ENCODE results near the gene KANK4.

The KANK4 gene

GRCh38 chr1:62260688-62261087, 58.5 kb downstream of the KANK4 start:
- H2AFZ ChIP-seq (ENCODE audit: low read depth): no peak overlapping the region
- no peak for TF ChIP-seq CTCF (conservative IDR thresholded peaks at IDR 0.05; ENCODE audit: low read depth, low read length)
- no peak overlapping the region for H3K27ac ChIP-seq

DNA sequence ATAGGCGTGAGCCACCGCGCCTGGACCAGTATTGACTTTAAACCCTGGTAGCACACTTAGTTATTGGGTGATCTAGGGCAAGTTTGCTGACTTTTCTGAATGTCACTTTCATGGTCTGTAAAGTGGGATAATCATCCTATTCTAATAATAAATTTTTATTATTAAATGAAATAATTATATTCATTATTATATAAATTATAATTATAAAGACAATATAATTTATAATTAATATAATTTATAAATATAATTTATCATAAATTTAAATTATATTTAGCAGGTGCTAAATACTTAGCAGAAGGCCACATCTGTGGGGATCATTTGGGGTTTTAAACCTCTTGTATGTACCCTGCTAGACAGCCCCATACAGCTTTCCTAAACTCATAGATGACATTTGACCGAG, 59.7 kb downstream of the KANK4 start:
- H3K4me3 ChIP-seq (IDR thresholded peaks at IDR 0.05; ENCODE audit: insufficient read depth, low read depth, low read length): no peak overlapping the region
- no peak overlapping the region for H3K27ac ChIP-seq
- no peaks in the 10 kb centered on the region for H3K79me2 ChIP-seq (ENCODE audit: insufficient read depth, low read depth)
- H3K4me2 ChIP-seq: no peak overlapping the region
- H3K36me3 ChIP-seq (ENCODE audit: insufficient read depth): no peaks in the 10 kb centered on the region
- H3K27me3 ChIP-seq (ENCODE audit: insufficient read depth, low read depth): no peaks in the 10 kb centered on the region
- no peak for TF ChIP-seq CTCF (conservative IDR thresholded peaks at IDR 0.05; ENCODE audit: low read depth, low read length)
- H2AFZ ChIP-seq (ENCODE audit: low read depth): no peak overlapping the region
- H3K9ac ChIP-seq: no peak overlapping the region
- no peaks in the 10 kb centered on the region for H3K4me1 ChIP-seq (ENCODE audit: low read depth, poor library complexity, severe bottlenecking)
- H4K20me1 ChIP-seq (ENCODE audit: insufficient read depth): no peaks in the 10 kb centered on the region

More at GRCh38 chr1:62260688-62261087, 58.5 kb downstream of the KANK4 start:
- Histone ChIP-seq H3K9ac (no peak overlapping the region), H3K36me3 (ENCODE audit: insufficient read depth) (no peaks in the 10 kb centered on the region), H3K79me2 (ENCODE audit: insufficient read depth, low read depth) (no peaks in the 10 kb centered on the region), H3K4me2 (no peak overlapping the region), H4K20me1 (ENCODE audit: insufficient read depth) (no peaks in the 10 kb centered on the region), H3K27me3 (ENCODE audit: insufficient read depth, low read depth) (no peaks in the 10 kb centered on the region), H3K4me1 (ENCODE audit: low read depth, poor library complexity, severe bottlenecking) (no peaks in the 10 kb centered on the region), H3K4me3 (IDR thresholded peaks at IDR 0.05; ENCODE audit: insufficient read depth, low read depth, low read length) (no peak overlapping the region)

DNA sequence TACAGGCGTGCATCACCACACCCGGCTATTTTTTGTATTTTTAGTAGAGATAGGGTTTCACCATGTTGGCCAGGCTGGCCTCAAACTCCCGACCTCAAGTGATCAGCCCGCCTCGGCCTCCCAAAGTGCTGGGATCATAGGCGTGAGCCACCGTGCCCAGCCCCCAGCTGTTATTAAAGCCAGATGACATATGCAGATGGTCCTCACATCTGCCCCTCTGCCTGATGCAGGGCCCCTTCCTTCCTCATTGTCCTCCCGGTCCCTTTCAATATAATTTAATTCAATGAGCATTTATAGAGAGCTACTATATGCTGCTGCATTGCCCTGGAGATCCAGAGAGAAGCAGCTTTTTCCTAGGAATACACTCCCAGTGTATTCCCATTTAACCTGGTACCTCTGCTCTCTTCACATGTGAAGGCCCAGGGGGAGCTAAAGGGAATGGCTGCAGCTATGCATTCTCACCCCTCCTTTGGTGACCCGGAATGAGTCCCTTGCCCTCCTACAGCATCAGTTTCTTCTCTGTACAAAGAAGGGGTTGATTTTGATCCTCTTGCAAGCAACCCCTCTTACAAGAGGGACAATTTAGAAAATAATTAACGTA, 69.0 kb downstream of the KANK4 start:
- no peaks in the 10 kb centered on the region for H3K4me1 ChIP-seq (ENCODE audit: low read depth, poor library complexity, severe bottlenecking)
- no peaks in the 10 kb centered on the region for H3K27me3 ChIP-seq (ENCODE audit: insufficient read depth, low read depth)
- H3K4me3 ChIP-seq (IDR thresholded peaks at IDR 0.05; ENCODE audit: insufficient read depth, low read depth, low read length): no peak overlapping the region
- no peak overlapping the region for H3K9ac ChIP-seq
- no peaks in the 10 kb centered on the region for H3K79me2 ChIP-seq (ENCODE audit: insufficient read depth, low read depth)
- no peaks in the 10 kb centered on the region for H3K36me3 ChIP-seq (ENCODE audit: insufficient read depth)
- TF ChIP-seq CTCF (conservative IDR thresholded peaks at IDR 0.05; ENCODE audit: low read depth, low read length): no peak
- H4K20me1 ChIP-seq (ENCODE audit: insufficient read depth): no peaks in the 10 kb centered on the region
- H2AFZ ChIP-seq (ENCODE audit: low read depth): no peak overlapping the region
- H3K4me2 ChIP-seq: no peak overlapping the region
- no peak overlapping the region for H3K27ac ChIP-seq

DNA sequence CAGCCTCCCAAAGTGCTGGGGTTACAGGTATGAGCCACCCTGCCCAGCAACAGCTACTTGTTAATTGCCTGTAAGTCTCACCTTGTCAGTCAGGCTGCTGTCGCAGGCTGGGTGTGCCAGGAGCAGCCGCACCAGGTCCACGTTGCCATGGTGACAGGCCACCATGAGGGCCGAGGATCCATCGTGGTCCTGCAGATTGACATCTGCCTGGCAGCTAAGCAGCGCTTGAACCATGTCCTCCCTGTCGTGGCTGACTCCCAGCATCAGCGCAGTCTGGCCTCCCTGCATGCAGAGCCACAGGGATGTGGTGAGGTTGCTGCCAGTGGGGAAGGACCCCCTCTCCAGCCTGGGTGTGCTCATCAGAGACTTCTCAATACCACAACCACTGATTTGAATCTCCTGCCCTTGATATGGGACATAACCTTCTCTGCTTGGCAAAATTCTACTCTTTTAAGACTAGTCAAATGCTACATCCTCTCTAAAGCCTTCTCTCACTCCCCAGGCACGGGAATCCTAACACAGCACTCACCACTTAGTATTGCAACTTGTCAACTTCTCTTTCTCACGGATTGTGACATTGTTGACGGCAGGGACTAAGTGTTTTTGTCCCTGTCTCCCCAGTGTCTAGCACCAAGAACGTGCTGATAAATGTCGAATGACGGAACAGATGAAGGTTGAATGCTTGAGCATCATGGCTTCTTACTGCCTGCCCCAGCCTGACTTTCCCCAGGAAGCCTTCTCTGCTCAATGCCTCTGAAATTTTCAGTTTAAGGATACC, 71.7 kb downstream of the KANK4 start:
- H3K4me2 ChIP-seq: no peak overlapping the region
- H4K20me1 ChIP-seq (ENCODE audit: insufficient read depth): no peaks in the 10 kb centered on the region
- H3K27me3 ChIP-seq (ENCODE audit: insufficient read depth, low read depth): no peaks in the 10 kb centered on the region
- no peak overlapping the region for H2AFZ ChIP-seq (ENCODE audit: low read depth)
- H3K4me1 ChIP-seq (ENCODE audit: low read depth, poor library complexity, severe bottlenecking): no peaks in the 10 kb centered on the region
- H3K27ac ChIP-seq: no peak overlapping the region
- no peaks in the 10 kb centered on the region for H3K79me2 ChIP-seq (ENCODE audit: insufficient read depth, low read depth)
- no peak for TF ChIP-seq CTCF (conservative IDR thresholded peaks at IDR 0.05; ENCODE audit: low read depth, low read length)
- no peak overlapping the region for H3K9ac ChIP-seq
- H3K36me3 ChIP-seq (ENCODE audit: insufficient read depth): no peaks in the 10 kb centered on the region
- H3K4me3 ChIP-seq (IDR thresholded peaks at IDR 0.05; ENCODE audit: insufficient read depth, low read depth, low read length): no peak overlapping the region

All from KMS-11 (cell line).